GM12801 (cell line): ENCODE results near the gene PHLDA2.

Experiments
- CTCF ChIP-seq: IDR thresholded peaks from one replicate; pipeline ENCODE4 v1.5.1; 2011; ENCODE audit warnings: control low read depth; ENCODE audit not compliant: insufficient read length; ENCODE audit errors: extremely low read depth

The PHLDA2 gene

GRCh38 chr11:2928605-2929530 lies at the start of gene PHLDA2:
PHLDA2 (minus strand) TSS chr11:2929420; CDS start chr11:2929364, 56 bp downstream.
- TF ChIP-seq CTCF = no peak

GRCh38 chr11:2977113-2977512 lies 47.9 kb upstream of the PHLDA2 start:
- TF ChIP-seq CTCF = no peak

GRCh38 chr11:2976294-2977063 lies 47.3 kb upstream of the PHLDA2 start:
- TF ChIP-seq CTCF = no peak

- TF ChIP-seq CTCF = no peak
Observed at GRCh38 chr11:2975594-2975993, 46.4 kb upstream of the PHLDA2 start.

- TF ChIP-seq CTCF = no peak
Observed at GRCh38 chr11:2974272-2974671, 45.1 kb upstream of the PHLDA2 start.

- TF ChIP-seq CTCF = no peak
Observed at GRCh38 chr11:2968341-2968900, 39.2 kb upstream of the PHLDA2 start.

- TF ChIP-seq CTCF = no peak
Observed at GRCh38 chr11:2964782-2965181, 35.6 kb upstream of the PHLDA2 start.
